Measurements from ENCODE around the gene SEMA5A.

The SEMA5A gene

DNA sequence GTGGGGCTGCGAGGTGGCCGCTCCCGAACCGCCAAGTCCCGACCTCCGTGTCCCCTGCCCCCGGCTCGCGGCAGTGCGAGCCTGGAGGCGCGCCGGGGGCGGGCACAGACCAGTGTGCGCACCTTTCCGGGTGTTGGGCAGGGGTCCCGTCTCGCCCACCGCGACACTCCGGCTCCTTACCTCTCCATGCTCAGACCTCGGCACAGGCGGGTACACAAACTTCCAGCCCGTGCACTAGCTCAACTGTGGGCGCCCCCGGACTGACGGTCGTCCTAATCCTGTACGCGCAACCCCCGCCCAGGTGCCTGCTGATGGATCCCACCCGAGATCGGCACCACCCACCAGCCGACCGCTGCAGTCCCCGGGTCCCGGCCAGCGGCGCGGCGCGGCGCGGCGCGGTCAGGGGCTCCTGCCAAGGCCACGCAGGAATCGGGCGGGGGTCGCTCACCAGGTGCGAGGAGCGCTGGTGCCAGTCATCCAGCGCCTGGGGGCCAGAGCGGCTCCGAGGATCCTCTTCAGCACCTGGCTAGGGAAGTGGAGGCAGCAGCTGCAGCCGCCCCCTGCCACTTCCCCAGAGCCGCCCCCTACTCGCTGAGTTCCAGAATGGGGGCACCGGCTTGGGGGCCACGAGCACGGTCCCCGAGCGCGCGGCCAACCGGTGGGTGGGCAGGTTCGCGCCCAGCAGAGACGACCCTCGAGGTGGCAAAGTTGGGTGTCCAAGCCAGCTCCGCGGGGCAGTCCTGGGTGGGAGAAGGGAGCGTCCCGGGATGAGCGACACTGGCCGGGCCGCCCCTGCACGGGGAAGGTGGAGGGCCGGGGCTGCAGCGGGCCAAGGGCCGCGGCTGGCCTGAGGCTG is 511 bp downstream of the SEMA5A start:
- no peak for DNase-seq

DNA sequence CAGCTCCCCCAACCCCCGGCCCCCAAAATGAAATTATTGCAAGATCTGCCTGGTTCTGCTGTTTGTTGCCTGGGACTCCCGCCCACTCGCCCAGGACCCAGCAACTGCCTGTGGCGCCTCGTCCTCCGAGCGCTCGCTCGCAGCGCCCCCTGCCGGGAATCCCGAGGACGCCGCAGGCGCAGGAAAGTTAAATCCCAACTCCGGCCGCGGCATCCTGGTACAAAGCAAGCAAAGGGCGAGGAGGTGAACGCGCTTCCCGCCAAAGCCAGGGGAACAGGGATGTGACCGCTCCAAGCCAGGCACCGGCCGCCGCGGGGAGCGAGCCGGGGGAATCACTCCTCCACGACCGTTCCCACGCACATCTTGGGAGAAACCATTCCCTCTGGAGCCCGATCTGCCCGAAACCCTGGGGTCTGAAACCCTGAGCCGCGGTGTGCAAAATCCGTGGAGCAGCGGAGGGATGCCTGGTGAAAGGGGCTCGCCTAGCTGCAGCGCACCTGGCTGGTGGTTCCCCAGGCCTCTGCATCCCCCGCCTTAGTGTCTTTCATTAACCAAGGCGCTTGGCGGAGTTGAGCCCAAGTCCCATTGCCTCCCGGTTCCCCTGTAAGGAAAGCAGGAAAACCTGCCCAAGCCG is 1.3 kb downstream of the SEMA5A start:
- DNase-seq, result peak; percentile 63 to 88

DNA sequence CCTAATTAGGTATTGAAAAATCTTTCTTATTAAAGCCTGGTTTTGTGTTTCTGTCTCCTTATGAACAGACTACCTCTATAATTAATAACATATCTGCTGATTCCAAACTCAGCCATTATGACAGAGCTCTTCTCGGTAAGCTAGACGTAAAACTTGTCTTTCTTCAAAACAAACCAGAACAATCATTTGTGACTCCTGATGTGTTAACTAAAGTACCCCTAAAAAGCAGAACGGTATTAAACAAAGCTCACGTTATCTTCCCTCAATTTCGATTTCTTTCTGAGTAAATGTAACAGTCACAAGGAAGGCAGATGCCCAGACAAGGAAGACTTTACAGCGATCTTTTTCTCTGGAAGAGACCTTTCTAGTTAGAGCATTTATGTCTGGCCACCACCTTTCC is 1.8 kb downstream of the SEMA5A start:
- DNase-seq, result no peak

DNA sequence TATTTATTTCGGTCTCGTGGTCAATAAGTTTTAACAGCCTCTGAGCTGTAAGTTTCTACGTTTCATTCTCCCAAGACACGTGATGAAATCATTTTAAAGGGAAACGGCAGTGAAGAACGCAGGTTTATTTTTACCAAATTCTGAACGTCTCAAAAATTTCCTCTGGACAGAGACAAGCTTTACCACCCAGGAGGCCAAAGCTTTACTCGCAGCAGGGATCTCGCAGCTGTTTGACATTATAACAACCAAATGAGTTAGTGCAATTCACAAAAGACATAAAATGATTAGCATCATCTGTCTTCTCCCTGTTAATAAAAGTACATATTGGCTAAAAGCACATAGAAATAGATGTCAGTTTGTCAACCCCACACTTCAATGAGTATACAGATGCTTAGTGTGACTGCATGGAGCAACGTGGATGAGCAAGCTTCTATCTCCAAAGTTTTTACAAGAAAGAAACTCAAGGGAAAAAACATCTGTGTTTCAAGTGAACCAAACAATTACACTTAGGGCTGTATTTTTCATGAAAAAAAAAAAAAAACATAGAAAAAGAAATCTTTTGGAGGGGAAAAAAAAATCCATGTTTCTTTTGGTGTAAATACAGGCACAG is 2.5 kb downstream of the SEMA5A start:
- no peak for DNase-seq

DNA sequence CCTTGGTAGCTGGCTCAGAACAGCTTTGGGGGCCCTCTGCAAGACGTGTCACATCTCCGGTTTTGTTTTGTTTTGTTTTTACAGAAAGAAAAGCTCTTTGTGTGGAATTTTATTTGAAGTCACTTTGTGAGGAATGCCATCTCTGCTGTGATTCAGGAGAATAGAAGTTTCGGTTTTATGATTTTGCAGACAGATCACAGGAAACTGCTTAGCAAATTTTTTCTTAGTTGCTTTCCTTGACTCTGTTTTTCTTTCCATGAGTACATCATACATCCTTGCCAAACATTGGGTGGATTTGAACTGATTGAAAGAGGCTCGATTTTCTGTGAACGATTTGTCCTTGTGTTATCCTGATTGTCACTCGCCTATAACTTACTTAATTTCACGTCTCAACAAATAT is 5.1 kb downstream of the SEMA5A start:
- DNase-seq, result no peak

DNA sequence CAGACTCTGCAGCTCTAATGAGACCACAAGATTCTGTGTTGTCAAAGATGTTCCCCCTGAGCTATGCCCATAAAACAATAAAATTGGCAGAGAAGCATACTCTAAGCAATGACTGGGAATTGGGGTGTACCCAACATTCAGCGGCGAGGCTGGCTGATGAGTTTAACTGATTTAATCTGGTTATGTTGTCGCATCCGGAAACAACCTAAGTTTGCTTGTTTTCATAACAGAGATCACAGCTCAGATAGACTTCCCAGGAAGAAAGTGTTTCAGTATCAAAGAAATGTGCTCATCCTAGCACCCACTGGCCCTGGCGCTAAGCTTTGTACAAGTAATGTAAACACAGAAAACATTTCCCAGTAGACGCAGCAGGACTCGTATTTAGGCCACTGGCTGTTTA is 7.4 kb downstream of the SEMA5A start:
- no peak for DNase-seq

DNA sequence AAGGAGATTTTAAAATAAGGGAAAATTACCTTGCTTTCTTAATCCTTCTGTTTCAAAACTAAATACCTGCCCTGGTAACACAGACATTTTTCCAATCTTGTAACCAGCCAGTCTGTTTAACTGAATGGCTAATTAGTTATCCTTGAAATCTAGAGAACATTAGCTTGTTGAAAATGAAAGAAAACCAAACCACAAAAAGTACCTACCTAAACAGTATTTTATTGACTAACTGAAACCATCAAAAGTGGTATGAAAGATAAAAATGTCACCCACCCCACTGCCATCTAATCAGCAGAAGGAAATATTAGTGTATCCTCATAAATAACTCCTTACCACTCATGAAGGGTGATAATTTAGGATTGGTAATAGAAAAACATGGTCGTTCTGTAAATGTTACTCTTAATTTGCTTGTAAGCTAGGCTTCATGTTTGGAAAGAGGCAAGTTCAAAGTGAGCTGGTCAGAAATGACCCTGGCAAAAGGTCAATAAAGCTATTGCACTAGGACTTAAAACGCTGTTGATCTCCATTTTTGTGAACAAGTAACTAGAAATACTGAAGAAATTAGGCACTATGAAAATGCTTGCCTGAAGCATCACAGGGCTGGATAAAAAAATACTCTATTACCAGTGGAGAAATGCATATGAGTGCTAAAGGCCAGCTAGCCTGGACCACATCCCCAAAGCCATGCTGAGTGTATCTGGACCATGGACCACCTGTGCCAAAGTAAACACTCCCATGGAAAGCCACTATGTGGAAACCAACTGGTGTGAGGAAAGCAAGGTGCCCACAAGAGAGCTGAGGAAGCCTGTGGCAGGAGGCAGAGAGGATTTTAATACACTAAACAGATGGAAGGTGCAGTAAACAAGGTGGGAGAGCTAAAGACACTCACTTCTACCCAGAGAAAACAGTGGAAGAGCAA is 8.4 kb downstream of the SEMA5A start:
- no peak for DNase-seq

DNA sequence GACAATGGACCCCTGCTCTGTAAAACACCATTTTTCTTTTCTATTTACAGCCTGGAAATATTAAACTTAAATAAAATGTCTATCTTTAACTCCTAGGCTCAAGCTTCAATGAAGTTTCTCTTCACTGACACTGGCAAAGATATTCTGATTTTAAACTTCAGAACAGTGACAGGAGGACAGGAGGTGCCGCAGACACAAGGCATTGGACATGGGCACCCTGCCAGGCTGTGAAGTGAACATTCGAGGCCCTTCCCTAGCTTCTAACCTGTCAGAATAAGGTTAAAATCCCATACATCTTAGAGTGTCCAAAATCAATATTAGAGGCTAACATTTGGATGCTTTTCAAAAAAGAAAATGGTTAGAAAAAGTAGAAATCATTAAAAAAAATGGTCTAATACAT is 9.2 kb downstream of the SEMA5A start:
- DNase-seq, result no peak

DNA sequence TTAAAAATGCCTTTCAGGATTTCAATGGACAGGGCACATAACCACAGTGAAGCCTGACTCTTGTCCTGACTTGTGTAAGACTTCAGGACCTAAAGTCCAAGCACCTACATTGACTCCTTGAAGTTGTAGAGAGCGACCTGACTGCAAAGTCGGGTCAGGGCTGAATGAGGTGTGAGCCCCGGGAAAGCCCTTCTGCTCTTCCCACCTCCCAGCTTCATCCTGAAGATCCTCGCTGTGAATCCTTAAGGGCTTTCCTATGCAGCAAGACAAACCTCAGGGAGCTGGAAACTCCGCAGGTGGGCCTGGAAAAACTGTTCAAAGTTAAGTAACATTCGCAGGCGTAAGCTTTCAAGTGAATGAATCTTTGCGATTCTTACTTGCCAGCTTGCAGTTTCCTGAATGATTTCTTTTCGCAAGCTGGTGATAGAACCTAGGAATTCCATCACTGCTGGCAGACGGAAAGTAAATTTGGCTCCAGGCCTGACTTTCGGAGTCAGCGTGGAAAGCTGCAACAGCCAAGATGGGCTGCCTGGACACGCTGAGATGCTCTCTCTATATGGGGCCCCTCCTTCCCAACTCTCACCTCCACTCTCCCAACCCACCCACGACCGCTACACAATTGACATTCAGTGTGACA is 10.9 kb downstream of the SEMA5A start:
- no peak for DNase-seq

DNA sequence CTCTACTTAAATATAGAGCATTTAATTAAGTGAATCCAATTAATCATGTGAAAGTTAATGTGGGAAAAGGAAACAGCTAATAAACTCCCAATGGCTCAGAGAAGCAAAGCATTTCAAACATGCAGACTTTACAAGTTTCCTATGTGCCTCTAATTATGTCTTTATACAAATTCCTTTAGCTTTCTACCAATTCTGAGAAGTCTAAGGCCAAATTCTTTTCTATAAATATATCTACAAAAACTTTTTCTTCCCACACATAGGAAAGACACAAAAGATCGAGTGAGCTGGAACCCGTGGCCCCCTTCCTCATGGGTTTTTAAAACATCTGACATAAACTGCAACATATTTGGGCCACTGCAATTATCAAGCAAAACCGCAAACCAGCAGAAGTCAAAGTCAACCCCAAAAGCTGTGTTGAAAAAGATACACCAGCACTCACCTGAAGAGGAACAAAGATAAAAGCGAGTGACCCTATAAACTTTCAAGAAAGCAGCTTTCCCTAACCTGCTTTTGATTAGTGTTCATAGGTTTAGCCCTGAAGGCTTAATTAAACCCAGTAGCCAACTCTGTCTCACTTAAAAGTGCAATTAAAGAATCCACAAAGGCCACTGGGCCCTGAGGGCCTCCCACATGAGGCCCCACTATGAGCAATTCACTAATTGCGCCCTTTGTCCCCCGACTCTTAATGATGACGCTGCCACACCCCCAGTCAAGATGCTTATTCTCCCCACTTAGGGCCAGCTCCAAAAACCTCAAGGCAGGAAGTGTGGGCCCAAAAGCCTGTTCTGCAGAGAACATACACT is 12.1 kb downstream of the SEMA5A start:
- no peak for DNase-seq

DNA sequence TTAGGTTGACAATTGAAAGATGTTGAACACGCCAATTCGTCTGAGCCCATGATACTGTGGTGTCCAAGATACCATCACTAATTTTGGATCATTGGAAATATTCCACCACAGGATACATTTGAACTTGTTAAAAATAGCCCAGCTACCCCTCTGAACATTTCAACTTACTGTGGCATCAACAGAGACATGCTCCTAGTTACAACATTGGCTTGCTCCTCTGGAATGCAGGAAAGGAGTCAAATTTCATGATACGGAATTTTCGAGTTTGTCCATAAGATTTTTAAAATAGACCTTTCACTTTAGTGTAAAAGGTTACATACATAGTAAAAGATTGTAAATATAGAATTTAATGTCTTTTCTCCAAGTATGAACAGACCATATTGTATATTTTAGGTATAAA is 12.8 kb downstream of the SEMA5A start:
- no peak for DNase-seq

DNA sequence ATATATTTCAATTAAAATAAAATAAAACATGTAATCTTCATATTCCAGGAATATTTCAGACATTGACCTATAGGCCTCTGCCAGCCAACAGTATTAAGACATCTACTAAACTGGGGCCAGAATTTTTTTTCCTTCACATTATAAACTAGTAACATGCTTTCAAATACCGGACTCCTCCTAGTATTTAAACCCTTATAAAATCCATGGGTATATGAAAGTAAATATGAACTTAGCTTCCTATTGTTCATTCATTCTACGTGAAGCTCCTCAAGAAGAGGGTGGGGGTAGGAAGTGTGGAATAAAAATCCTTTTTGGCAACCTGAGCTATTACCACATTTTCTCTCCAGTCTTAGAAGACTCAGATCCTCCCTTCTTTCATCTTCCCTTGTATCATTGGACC is 16.4 kb downstream of the SEMA5A start:
- no peak for DNase-seq

DNA sequence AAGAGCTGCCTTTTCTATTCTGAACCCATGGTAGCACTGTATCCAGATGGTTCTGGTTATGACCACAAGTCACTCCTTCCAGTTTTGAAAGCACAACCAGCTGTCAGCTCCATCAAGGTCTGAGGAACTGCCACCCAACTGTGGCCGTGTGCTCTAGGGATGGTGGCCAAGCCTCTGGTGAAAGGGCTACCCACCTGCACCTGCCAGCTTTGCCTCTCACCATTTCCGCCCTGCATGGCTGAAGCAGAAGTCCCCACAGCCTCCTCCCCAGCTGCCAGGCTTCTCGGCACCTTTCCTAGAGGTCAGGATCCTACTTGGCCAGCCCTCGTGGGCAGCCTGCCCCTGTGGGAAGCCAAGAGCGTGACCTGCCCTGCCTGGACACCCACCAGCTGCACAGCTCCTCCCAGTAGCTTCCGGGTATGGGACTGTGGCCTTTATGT is 16.8 kb downstream of the SEMA5A start:
- DNase-seq, result no peak

DNA sequence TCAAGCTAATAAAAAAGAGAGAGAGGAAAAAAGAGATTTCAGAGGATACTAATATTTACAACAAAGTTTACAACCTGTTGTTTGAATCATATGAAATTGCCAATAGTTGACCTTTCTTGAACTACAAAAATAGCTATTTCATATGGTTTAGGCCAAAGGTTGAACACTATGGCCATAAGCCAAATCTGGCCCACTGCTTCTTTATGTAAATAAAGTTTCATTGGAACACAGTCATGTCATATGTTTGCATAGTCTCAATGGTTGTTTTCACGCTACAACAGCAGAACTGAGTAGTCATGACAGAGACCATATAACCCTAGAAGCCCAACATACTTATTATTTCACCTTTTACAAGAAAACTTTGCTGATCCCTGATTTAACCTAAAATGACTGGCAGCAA is 20.9 kb downstream of the SEMA5A start:
- DNase-seq, result no peak

DNA sequence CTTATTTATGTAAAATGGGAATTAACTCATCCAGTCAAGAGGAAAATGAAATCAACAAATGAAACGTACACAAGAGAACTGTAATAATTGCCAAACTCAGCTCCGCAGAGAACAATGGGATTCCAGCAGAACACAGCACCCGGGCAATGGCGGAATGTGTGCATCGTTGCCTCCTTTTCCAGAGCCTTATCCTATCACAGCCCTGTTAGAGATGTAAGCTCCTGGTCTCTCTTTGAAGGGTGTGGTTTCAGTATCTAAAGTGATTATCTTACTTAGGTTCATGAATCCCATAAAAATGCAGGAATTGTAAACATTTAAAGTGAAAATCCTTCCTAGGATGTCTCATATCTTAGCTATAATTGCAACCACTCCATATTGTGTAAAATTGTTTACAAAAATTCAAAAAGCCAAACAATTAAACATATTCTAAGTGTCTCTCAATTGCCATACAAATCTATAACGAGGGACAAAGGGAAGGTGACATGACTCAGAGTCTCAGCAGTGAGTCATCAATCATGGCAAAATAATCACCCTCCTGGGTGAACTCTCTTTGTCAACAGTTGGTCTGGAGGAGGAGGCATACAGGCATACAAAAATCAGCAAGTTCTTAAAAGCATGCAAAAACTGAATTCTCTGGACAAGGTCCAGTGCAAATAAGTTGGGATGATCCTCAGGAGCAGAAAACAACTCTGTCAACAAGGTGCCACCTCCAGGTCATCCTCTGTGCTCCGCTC is 22.6 kb downstream of the SEMA5A start:
- peak in 1 of 2 experiments; percentile 7 for DNase-seq

DNA sequence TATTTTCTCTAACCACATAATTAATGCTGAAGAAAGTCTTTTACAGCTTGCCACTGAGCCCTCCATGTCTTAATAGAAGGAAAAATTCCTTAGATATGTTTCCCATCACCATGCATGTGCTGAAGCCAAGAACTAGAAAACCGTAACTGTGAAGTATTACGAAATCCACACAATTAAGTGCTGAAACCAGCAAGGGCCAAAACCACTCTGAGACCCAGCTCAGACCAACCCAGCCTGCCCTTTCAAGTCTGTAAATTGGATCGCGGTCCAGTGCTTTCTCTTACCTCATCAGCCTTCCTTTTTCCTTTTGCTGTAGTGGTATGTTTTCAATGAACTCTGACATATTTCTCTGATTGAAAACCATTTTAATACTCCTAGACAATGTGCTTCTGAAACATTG is 26.3 kb downstream of the SEMA5A start:
- no peak for DNase-seq

DNA sequence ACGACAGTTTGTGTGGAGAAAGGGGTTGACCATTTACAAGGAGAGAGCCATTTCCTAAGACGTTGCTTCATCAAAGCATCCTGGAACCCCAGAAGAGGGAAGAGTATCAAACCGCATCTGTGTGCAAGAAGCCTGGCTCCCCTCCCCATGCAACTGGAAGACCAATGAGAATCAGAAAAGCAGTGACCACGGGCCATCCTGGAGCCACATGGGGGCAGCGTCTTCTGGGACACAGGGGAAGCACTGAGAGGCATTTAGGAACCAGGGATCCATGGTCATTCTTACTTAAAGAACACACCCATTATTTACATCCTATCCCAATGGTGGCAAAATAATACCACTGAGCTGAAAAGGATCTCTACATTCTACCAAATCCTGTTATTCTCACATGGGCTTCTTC is 29.3 kb downstream of the SEMA5A start:
- no peak for DNase-seq

DNA sequence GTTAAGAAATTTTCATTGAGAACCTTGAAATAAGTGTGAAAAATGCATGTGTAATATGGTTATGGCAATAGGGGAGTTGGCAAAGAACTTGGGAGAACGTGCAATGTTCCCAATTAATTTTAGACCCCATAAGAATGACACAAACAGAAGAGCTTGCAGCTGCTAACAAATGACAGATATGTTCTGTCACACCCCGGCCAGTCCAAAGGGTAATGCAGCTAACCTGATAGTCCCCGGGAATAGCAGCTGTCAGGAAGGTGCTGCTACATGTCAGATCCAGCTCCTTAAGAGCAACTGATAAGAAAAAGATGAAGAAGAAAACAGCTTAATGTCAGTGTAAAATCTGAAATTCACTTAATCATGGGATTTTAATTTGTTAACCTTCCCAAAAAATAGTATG is 30.4 kb downstream of the SEMA5A start:
- no peak for DNase-seq

DNA sequence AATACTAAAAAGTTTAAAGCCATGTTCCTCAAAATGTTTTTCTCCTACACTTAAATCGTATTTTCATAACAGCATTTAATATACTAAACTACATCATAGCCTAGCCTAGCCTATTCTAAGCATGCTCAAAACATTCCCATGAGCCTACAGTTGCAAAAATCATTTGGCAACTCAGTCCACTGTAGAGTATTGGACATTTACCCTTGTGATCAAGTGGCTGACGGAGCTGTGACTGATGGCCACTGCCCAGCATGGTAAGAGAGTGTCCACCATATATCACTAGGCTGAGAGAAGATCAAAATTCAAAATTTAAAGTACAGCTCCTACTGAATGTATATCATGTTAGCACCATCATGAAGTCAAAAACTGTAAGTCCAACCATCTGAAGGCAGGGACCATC is 30.9 kb downstream of the SEMA5A start:
- no peak for DNase-seq

DNA sequence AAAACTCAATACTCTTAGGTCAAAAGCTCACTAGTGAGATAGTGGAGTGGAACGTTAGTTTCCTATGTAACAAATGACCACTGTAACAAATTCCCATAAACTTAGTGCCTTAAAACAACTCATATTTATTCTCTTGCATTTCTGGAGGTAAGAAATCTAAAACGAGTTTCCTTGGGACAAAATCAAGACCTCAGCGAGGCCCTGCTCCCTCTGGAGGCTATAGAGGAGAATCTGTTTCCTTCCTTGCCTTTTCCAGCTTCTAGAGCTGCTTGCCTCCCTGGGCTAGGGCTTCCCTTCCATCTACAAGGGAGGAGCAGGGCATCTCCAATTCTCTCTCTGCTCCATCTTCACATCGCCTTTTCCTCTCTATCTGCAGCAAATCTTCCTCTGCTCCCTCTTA is 32.0 kb downstream of the SEMA5A start:
- peak in 1 of 2 experiments; percentile 16 for DNase-seq

DNA sequence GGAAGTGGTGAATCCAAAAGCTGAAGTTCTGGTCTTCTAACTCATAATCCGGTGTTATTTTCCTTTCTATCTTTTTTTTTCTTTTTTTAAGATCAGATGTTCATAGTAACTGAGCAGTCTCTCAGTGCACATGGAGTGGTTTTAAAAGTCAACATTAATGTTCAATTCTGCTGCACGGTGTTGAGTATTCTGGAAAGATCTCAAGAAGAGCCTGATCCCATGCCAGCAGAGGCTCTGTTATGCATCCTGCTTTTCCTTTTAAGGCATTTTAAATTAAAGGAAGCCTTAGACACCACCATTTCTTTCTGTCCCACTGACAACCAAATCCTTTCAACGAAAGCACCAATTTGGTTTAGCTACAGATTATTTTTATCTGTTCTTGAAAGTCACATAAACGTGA is 33.4 kb downstream of the SEMA5A start:
- no peak for DNase-seq

Data from SW 1271 (cell line).